ENCODE measurements around the gene OPN3.

- TF ChIP-seq CTCF (optimal IDR thresholded peaks at IDR 0.05 in 1 of 3, IDR thresholded peaks at IDR 0.05 in 1 of 3, conservative IDR thresholded peaks at IDR 0.05 in 1 of 3; ENCODE audit: extremely low read depth in 1 of 3, insufficient read depth in 2 of 3, low read length in 3 of 3) (no peak), EZH2 (IDR thresholded peaks at IDR 0.05; ENCODE audit: low read length) (no peak)
These were observed 29.9 kb downstream of the OPN3 start for GRCh38 chr1:241610056-241610815.

Data from keratinocyte (primary cell).